Measurements from ENCODE around the gene BACE2.

BACE2 gene

DNA sequence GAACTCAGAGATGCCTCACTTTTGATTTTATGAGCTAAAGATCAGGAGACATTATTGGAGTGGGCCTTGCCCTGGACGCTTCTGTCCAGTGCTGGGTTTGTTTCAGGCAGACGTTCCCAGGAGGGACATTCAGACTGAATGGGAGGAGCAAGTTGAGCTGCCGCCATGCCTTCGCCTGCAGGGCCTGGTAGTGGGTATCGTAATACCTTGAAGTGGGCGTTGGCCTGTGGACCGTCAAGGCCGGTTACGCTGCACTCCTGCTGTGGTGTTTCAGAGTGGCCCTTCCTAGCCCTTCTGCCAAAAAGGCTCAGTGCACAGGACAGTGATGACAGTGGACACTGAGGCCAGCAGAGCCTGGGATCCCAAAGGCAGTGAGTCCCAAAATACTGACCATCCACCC, 150.3 kb downstream of the BACE2 start:
- DNase-seq (ENCODE audit: low read depth in 2 of 3, low spot score in 1 of 3): no peak

DNA sequence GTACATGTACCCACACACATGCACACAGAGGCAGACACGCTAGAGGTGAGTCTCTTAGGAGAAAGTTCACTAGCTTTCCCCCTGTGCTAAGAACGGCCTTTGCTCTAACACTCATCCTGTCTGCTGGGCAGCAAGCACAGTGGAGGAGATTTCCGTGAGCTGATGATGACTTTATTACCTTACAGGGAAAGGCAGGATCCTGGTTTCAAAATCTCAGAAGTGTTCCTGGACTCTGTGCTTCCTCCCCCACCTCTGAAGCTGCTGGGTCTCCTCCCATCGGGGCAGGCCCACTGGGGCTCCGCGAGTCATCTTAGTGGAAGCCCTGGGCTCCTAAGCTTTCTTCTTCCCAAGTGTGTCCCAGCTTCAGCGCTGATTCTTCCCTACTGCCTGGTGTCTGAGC, 151.3 kb downstream of the BACE2 start:
- DNase-seq (ENCODE audit: low read depth in 2 of 3, low spot score in 1 of 3): no peak

DNA sequence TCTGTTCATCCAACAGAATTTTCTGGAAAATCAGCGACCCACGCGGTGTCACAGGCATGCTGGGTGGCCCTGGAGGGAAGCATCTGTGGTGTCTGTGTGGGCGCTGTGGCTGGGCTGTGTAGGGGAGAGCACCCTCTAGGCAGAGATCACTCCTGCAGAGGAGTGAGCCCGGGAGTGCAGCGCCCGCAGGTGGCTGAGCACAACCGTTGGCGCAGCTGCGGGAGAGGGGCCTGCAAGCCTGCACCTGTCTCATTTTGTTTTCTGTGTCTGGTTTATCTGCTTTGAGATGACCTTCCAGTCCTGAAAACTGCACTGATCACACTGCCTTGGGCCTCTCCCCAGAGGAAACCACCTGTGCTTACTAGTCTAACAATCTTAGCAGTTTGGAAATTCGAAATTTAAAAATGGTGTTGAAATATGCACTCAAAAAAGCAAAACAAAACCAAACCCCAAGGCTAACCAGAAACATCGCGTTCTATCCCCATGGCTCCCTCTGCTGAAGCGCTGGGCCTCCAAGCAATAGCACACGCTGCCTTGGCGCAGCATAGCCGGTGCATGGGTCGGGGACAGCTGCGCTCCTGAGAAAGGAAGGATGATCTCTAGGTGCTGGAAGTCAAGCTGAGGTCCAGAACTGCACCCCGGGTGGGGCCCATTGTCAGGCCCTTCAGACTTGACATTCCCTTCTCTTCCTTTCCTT, 153.4 kb downstream of the BACE2 start:
- no peak for DNase-seq (ENCODE audit: low read depth in 2 of 3, low spot score in 1 of 3)

DNA sequence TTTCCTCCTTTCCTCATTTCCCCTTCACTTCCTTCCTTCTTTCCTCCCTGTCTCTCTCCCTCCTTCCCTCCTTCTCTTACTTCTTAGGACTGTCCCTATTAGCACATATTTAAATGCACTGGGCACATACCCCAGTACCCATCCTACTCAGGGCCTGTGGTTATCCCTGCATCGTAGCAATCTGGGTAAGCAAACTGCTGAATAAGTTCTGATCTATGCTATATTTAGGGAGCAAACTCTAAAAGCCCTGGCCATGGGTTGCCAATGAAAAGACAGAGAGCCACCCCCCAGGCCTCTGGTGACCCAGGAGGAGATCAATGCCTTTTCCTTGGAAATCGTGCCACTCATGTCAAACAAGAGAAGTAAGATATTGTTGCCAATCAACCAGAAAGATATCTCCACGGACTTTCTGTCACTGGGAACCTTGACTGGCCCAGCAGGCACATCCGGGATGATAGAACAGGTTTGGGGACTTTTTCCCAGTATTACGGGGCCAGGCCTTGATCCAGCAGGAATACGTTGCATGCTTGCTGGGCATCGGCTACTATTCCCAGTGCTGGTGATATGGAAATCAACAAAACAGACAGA, 154.0 kb downstream of the BACE2 start:
- no peak for DNase-seq (ENCODE audit: low read depth in 2 of 3, low spot score in 1 of 3)

DNA sequence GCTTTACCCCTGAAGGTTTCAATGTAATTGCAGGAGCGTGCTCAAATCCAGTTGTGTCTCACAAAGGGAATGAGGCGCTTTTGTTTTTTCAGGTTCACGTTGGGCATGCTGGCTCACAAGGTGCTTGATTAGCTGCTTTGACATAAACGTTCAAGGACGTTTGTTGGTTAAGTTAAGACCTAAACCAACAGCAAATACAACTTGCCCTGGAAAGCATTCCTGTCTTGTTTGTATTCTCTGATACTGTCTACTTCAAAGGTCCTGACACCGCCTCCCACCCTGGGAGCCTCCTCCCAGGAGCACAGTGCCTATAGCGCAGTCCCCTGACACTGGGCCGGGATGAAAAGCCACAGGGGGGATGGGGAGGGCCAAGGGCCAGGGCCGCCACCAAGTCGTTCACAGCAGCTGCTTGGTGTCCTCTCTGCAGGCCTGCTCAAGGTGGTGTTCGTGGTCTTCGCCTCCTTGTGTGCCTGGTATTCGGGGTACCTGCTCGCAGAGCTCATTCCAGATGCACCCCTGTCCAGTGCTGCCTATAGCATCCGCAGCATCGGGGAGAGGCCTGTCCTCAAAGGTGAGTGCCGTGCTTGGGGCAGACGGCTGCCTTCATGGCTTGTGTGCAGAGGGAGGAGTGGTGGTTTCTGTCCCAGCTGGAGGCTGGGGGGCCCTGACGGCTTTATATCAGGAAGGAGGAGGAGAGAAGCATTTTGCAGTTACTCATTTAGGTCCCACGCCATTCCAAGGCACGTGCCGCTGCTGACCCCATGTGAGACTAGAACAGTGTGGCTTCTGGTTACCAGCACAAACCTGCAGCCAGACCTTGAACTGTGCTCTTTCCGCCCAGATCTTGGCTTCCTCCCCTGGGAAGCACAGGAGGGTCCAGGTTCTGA, 154.8 kb downstream of the BACE2 start:
- no peak for DNase-seq (ENCODE audit: low read depth in 2 of 3, low spot score in 1 of 3)

DNA sequence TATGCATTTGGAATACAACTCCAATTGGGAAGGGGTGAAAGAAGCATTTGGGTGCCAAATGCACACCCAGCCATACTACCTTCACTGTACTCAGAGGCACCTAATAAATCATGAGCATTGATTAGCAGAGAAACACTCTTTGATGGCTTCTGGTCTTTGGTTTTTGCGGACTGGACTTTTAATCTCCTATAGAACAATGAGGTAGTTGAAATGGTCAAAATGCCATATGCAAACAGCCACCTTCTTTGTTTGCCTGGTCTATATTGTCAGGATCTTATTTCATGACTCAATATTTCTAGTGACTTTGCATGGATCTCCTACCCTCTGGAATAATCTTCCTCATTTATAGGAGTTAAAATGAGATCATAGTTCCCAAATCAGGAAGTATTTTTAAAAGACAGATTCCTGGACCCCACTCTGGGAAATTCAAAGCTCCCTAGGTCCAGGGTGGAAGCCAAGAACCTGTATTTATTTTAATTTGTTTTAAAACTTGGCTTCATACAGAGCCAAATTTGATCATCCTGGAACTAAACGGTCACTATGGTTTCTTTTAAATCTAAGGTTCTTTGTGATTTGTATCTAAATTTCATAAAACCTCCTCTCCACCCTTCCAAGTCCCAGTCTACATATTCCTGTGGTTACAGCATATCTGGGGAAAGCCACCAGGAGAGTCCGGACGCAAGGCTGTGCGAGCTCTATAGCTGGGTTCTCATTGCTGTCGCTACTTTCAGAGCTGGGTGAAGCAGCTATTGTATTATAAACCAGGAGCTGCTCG, 157.4 kb downstream of the BACE2 start:
- DNase-seq (ENCODE audit: low read depth in 2 of 3, low spot score in 1 of 3): no peak

DNA sequence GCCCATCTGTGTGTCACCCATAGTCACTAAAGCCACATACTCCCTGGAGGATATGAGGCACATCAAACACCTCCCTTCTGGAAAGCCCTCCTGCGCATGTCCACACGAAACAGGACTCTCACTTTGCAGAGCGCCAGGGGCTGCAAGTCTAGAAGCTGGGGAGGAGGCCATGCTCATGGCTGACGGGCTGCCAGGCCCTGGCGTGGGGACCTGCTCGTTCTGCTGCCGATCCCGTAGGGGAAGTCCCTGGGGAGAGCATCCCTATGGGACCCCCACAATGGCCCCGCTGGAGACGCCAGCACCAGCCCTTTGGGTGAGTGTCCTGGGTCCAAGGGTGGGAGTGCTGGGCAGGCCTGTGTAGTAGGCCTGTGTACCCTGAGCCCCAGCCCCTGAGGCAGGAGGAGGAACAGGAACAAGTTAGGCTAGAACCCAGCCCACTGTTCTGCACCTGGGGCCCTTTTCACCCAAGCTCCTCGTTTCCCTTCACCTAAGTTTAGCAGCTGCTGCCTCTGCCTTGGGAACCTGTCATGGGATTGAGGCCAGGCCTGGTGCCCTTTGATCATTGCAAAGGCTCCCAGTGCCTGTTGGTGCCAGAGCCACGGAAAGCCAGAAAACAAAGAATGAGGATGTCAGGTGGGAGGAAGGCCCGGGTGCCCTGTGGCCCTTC, 158.6 kb downstream of the BACE2 start:
- DNase-seq (ENCODE audit: low read depth in 2 of 3, low spot score in 1 of 3): no peak

DNA sequence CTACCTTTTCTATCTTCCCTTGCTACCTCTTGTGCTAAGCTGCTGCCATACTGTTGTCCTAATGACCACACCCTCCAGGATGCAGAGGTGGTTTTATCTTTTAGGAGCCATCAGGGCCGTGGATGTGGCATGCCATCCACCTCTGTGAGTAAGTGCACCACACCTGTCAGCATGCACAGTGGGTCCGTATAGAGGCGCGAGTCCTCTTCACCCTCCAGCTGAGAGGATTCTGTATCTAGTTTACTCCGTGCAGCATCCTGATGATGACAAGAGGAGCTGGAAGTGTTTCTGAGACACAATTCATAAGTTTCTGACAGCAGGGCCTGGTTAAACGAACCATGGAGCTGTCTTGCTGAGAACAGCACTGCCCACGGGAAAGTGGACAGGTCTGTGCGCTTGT, 159.8 kb downstream of the BACE2 start:
- DNase-seq (ENCODE audit: low read depth in 2 of 3, low spot score in 1 of 3): no peak

DNA sequence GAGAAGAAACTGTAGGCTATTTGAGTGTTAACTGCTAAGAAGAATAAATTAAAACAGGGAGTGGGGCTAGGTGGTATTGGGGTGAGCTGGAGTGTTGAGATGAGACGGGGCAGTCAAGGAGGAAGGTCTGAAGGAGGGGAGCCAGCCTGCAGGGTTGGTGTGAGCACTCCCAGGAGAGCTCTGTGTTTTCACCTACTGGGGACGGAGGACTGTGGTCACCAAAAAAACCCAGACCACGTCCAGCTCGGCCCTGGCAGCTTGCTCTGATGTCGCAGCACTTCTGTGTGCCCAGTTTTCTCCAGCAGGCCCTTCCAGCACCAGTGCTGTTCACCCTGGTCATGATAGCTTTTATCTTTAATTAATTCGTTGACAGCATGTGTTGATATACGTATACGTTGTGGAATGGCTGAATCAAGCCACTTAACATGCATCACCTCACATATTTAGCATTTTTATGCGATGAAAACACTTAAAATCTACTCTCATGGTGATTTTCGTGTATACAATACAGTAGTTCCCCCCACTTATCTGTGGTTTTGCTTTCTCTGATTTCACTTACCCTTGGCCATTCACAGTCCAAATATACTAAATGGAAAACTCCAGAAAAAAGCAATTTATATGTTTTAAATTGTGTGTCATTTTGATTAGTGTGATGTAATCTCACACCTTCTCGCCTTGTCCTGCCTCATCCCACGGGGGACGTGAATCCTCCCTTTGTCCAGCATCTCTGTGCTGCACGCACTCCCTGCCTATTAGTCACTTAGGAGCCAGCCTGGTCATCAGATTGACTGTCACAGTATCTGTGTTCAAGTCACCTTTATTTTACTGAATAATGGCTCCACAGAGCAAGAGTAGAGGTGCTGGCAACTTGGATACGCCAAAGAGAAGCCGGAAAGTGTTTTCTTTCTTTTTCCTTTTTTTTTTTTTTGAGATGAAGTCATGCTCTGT, 161.0 kb downstream of the BACE2 start:
- DNase-seq (ENCODE audit: low read depth in 2 of 3, low spot score in 1 of 3): no peak
